ENCODE data around the gene FCHO2.

The FCHO2 gene

GRCh38 chr5:73115399-73116051, 159.7 kb downstream of the FCHO2 start:
- intact Hi-C loops (cut with micrococcal nuclease) = no loop called here
- Mint-ChIP-seq H3K4me1 (ENCODE audit: low read depth) (peaks cover 5% of the 10 kb centered on the region), H3K9me3 (peaks cover 9% of the 10 kb centered on the region), H3K27me3 (peaks cover 78% of the 10 kb centered on the region), H3K36me3 (ENCODE audit: low read depth) (no peaks in the 10 kb centered on the region), H3K4me3 (no peak overlapping the region), H3K27ac (no peak overlapping the region)

GRCh38 chr5:73116506-73116905, 160.7 kb downstream of the FCHO2 start:
- H3K27ac Mint-ChIP-seq = no peak overlapping the region
- peaks cover 81% of the 10 kb centered on the region for H3K27me3 Mint-ChIP-seq
- peaks cover 10% of the 10 kb centered on the region for H3K4me1 Mint-ChIP-seq (ENCODE audit: low read depth)
- peaks cover 9% of the 10 kb centered on the region for H3K9me3 Mint-ChIP-seq
- H3K4me3 Mint-ChIP-seq = no peak overlapping the region
- intact Hi-C loops (cut with micrococcal nuclease) = no loop called here
- no peaks in the 10 kb centered on the region for H3K36me3 Mint-ChIP-seq (ENCODE audit: low read depth)

GRCh38 chr5:73117088-73117740, 161.4 kb downstream of the FCHO2 start:
- intact Hi-C loops (cut with micrococcal nuclease) = no loop called here
- Mint-ChIP-seq H3K36me3 (ENCODE audit: low read depth) (no peaks in the 10 kb centered on the region), H3K27ac (no peak overlapping the region), H3K9me3 (peaks cover 9% of the 10 kb centered on the region), H3K4me3 (no peak overlapping the region), H3K4me1 (ENCODE audit: low read depth) (peaks cover 10% of the 10 kb centered on the region), H3K27me3 (peaks cover 85% of the 10 kb centered on the region)

- H3K9me3 Mint-ChIP-seq = peaks cover 9% of the 10 kb centered on the region
- intact Hi-C loops (cut with micrococcal nuclease) = no loop called here
- peaks cover 10% of the 10 kb centered on the region for H3K4me1 Mint-ChIP-seq (ENCODE audit: low read depth)
- no peak overlapping the region for H3K4me3 Mint-ChIP-seq
- no peak overlapping the region for H3K27ac Mint-ChIP-seq
- H3K27me3 Mint-ChIP-seq = peaks cover 83% of the 10 kb centered on the region
- H3K36me3 Mint-ChIP-seq (ENCODE audit: low read depth) = no peaks in the 10 kb centered on the region
These were observed 162.6 kb downstream of the FCHO2 start for GRCh38 chr5:73118391-73118973.

- Mint-ChIP-seq H3K4me3 (no peak overlapping the region), H3K36me3 (ENCODE audit: low read depth) (no peaks in the 10 kb centered on the region), H3K4me1 (ENCODE audit: low read depth) (peaks cover 10% of the 10 kb centered on the region), H3K27me3 (peaks cover 86% of the 10 kb centered on the region), H3K27ac (no peak overlapping the region), H3K9me3 (peaks cover 9% of the 10 kb centered on the region)
- intact Hi-C loops (cut with micrococcal nuclease) = no loop called here
These were observed 163.8 kb downstream of the FCHO2 start for GRCh38 chr5:73119451-73120157.

GRCh38 chr5:73120222-73121118, 164.6 kb downstream of the FCHO2 start, which contains the start of gene TMEM171:
TSS of gene TMEM171 (plus strand) at chr5:73120575. CDS start at chr5:73123374, 2,799 bp downstream.
- intact Hi-C loops (cut with micrococcal nuclease) = no loop called here
- Mint-ChIP-seq H3K4me3 (no peak within 1 kb of the TSS), H3K4me1 (ENCODE audit: low read depth) (peaks cover 10% of the 10 kb centered on the region), H3K27me3 (peaks cover 81% of the 10 kb centered on the region), H3K36me3 (ENCODE audit: low read depth) (no peaks in the 10 kb centered on the region), H3K27ac (no peak within 1 kb of the TSS), H3K9me3 (peaks cover 9% of the 10 kb centered on the region)

- intact Hi-C loops (cut with micrococcal nuclease) = no loop called here
- Mint-ChIP-seq H3K27ac (no peak overlapping the region), H3K4me3 (no peak overlapping the region), H3K27me3 (peaks cover 80% of the 10 kb centered on the region), H3K9me3 (peaks cover 9% of the 10 kb centered on the region), H3K4me1 (ENCODE audit: low read depth) (peaks cover 10% of the 10 kb centered on the region), H3K36me3 (ENCODE audit: low read depth) (no peaks in the 10 kb centered on the region)
These were observed 165.2 kb downstream of the FCHO2 start for GRCh38 chr5:73121119-73121463.

GRCh38 chr5:73122875-73123810, 167.3 kb downstream of the FCHO2 start:
- Mint-ChIP-seq H3K4me1 (ENCODE audit: low read depth) (peaks cover 5% of the 10 kb centered on the region), H3K9me3 (no peaks in the 10 kb centered on the region), H3K27me3 (peaks cover 76% of the 10 kb centered on the region), H3K27ac (no peak overlapping the region), H3K4me3 (no peak overlapping the region), H3K36me3 (ENCODE audit: low read depth) (no peaks in the 10 kb centered on the region)
- intact Hi-C loops (cut with micrococcal nuclease) = no loop called here

- no peak overlapping the region for H3K4me3 Mint-ChIP-seq
- H3K27ac Mint-ChIP-seq = no peak overlapping the region
- H3K9me3 Mint-ChIP-seq = no peaks in the 10 kb centered on the region
- H3K27me3 Mint-ChIP-seq = peaks cover 74% of the 10 kb centered on the region
- H3K36me3 Mint-ChIP-seq (ENCODE audit: low read depth) = no peaks in the 10 kb centered on the region
- H3K4me1 Mint-ChIP-seq (ENCODE audit: low read depth) = peaks cover 5% of the 10 kb centered on the region
- intact Hi-C loops (cut with micrococcal nuclease) = no loop called here
These were observed 169.4 kb downstream of the FCHO2 start for GRCh38 chr5:73125289-73125688.

GRCh38 chr5:73126381-73126780, 170.5 kb downstream of the FCHO2 start:
- Mint-ChIP-seq H3K9me3 (no peaks in the 10 kb centered on the region), H3K27ac (no peak overlapping the region), H3K27me3 (peaks cover 73% of the 10 kb centered on the region), H3K4me1 (ENCODE audit: low read depth) (no peaks in the 10 kb centered on the region), H3K36me3 (ENCODE audit: low read depth) (no peaks in the 10 kb centered on the region), H3K4me3 (no peak overlapping the region)
- intact Hi-C loops (cut with micrococcal nuclease) = no loop called here

- Mint-ChIP-seq H3K4me3 (no peak overlapping the region), H3K36me3 (ENCODE audit: low read depth) (no peaks in the 10 kb centered on the region), H3K9me3 (no peaks in the 10 kb centered on the region), H3K27me3 (peaks cover 70% of the 10 kb centered on the region), H3K27ac (no peak overlapping the region), H3K4me1 (ENCODE audit: low read depth) (no peaks in the 10 kb centered on the region)
- intact Hi-C loops (cut with micrococcal nuclease) = no loop called here
These were observed 171.1 kb downstream of the FCHO2 start for GRCh38 chr5:73126957-73127356.

- no peaks in the 10 kb centered on the region for H3K9me3 Mint-ChIP-seq
- no peak overlapping the region for H3K4me3 Mint-ChIP-seq
- intact Hi-C loops (cut with micrococcal nuclease) = no loop called here
- peaks cover 65% of the 10 kb centered on the region for H3K27me3 Mint-ChIP-seq
- H3K27ac Mint-ChIP-seq = no peak overlapping the region
- H3K36me3 Mint-ChIP-seq (ENCODE audit: low read depth) = no peaks in the 10 kb centered on the region
- no peaks in the 10 kb centered on the region for H3K4me1 Mint-ChIP-seq (ENCODE audit: low read depth)
These were observed 173.3 kb downstream of the FCHO2 start for GRCh38 chr5:73129143-73129542.

GRCh38 chr5:73130811-73131210, 175.0 kb downstream of the FCHO2 start:
- no peak overlapping the region for H3K27ac Mint-ChIP-seq
- no peak overlapping the region for H3K4me3 Mint-ChIP-seq
- H3K4me1 Mint-ChIP-seq (ENCODE audit: low read depth) = no peaks in the 10 kb centered on the region
- H3K27me3 Mint-ChIP-seq = peaks cover 69% of the 10 kb centered on the region
- no peaks in the 10 kb centered on the region for H3K36me3 Mint-ChIP-seq (ENCODE audit: low read depth)
- intact Hi-C loops (cut with micrococcal nuclease) = no loop called here
- no peaks in the 10 kb centered on the region for H3K9me3 Mint-ChIP-seq
